PFSK-1 (cell line): ENCODE data around the gene MYH10.

Experiments
- FOXP2 ChIP-seq: optimal IDR thresholded peaks from 2 replicates; pipeline ENCODE3; 2011; ENCODE audit warnings: borderline replicate concordance, control low read depth, inconsistent platforms; ENCODE audit not compliant: insufficient read depth; ENCODE audit errors: extremely low read length, extremely low read depth
- POLR2AphosphoS5 ChIP-seq: IDR thresholded peaks from 2 replicates; pipeline ENCODE4 v1.6.1; 2012; ENCODE audit warnings: low read depth, mild to moderate bottlenecking, control low read depth, low read length, moderate library complexity
- REST ChIP-seq, 2 experiments: IDR thresholded peaks; 2 replicates each; pipeline versions ENCODE4 v1.6.1 to v1.8.0; 2011 to 2012; ENCODE audit warnings: low read depth in 2 of 2, low read length in 2 of 2, control low read depth in 1 of 2, inconsistent platforms in 1 of 2, mild to moderate bottlenecking in 1 of 2, moderate library complexity in 1 of 2; ENCODE audit not compliant: insufficient read depth in 1 of 2
- SIN3A ChIP-seq: IDR thresholded peaks from 2 replicates; pipeline ENCODE4 v1.6.1; 2012; ENCODE audit warnings: mild to moderate bottlenecking, low read length, moderate library complexity, borderline replicate concordance; ENCODE audit not compliant: insufficient read depth
- TAF1 ChIP-seq: IDR thresholded peaks from 2 replicates; pipeline ENCODE4 v1.6.1; 2012; ENCODE audit warnings: low read length, control low read depth, borderline replicate concordance; ENCODE audit not compliant: insufficient read depth

- TF ChIP-seq POLR2AphosphoS5 (no peak), TAF1 (no peak), REST (IDR thresholded peaks at IDR 0.05; ENCODE audit: insufficient read depth in 1 of 2, low read depth in 2 of 2, low read length in 2 of 2) (no peak), SIN3A (no peak), FOXP2 (no peak)
Measured at GRCh38 chr17:8475227-8475626, 155.3 kb downstream of the MYH10 start.
